SK-N-SH treated with all-trans-retinoic acid at 6 μM for 48 hours (cell line): Measurements from ENCODE around the gene EML6.

Experiments used
- ATAC-seq: fragments of 200-7000 bp; cut with Tn5 transposase; 3 replicates; pipeline ENCODE4 v1.9.1; 2020; ENCODE audit warnings: mild to moderate bottlenecking, moderate library complexity
- ARNTL ChIP-seq: fragments of 450-650 bp; formaldehyde crosslinking; IDR thresholded peaks from 2 replicates; pipeline ENCODE4 v1.5.0; 2020; ENCODE audit warnings: low read depth, mild to moderate bottlenecking, moderate library complexity, borderline replicate concordance
- BACH2 ChIP-seq: fragments of 250-450 bp; sonication (Bioruptor Pico); IDR thresholded peaks from 2 replicates; pipeline ENCODE4 v1.9.0; 2021; ENCODE audit warnings: mild to moderate bottlenecking, borderline replicate concordance
- CREB5 ChIP-seq: fragments of 250-450 bp; sonication (Bioruptor Pico); IDR thresholded peaks from 2 replicates; pipeline ENCODE4 v1.5.1; 2020; ENCODE audit warnings: low read depth, mild to moderate bottlenecking, moderate library complexity
- CSDC2 ChIP-seq: fragments of 250-450 bp; sonication (Bioruptor Pico); IDR thresholded peaks from 2 replicates; pipeline ENCODE4 v1.5.0; 2020; ENCODE audit warnings: mild to moderate bottlenecking, moderate library complexity
- ESRRG ChIP-seq: fragments of 250-450 bp; sonication (Bioruptor Pico); IDR thresholded peaks from 2 replicates; pipeline ENCODE4 v1.6.1; 2021; ENCODE audit warnings: mild to moderate bottlenecking
- GLIS3 ChIP-seq: fragments of 250-450 bp; sonication (Bioruptor Pico); IDR thresholded peaks from 2 replicates; pipeline ENCODE4 v1.5.0; 2020; ENCODE audit warnings: mild to moderate bottlenecking, moderate library complexity
- ISL1 ChIP-seq: fragments of 250-450 bp; sonication (Bioruptor Pico); IDR thresholded peaks from 2 replicates; pipeline ENCODE4 v2.1.2; 2022; ENCODE audit warnings: mild to moderate bottlenecking, moderate library complexity
- OSR1 ChIP-seq: fragments of 250-450 bp; sonication (Bioruptor Pico); IDR thresholded peaks from 2 replicates; pipeline ENCODE4 v1.8.0; 2022; ENCODE audit warnings: moderate library complexity, mild to moderate bottlenecking, inconsistent platforms
- PPARA ChIP-seq: fragments of 250-450 bp; sonication (Bioruptor Pico); IDR thresholded peaks from 2 replicates; pipeline ENCODE4 v1.5.0; 2020; ENCODE audit warnings: mild to moderate bottlenecking, borderline replicate concordance
- RARB ChIP-seq: fragments of 250-450 bp; sonication (Bioruptor Pico); IDR thresholded peaks from 2 replicates; pipeline ENCODE4 v1.8.0; 2021; ENCODE audit warnings: mild to moderate bottlenecking, moderate library complexity
- TCF4 ChIP-seq: fragments of 250-450 bp; sonication (Bioruptor Pico); IDR thresholded peaks from 2 replicates; pipeline ENCODE4 v1.8.0; 2021; ENCODE audit warnings: mild to moderate bottlenecking, moderate library complexity, borderline replicate concordance
- TOX ChIP-seq: fragments of 250-450 bp; sonication (Bioruptor Pico); IDR thresholded peaks from 2 replicates; pipeline ENCODE4 v1.8.0; 2021; ENCODE audit warnings: mild to moderate bottlenecking, moderate library complexity, borderline replicate concordance
- TSHZ2 ChIP-seq: fragments of 250-450 bp; sonication (Bioruptor Pico); IDR thresholded peaks from 2 replicates; pipeline ENCODE4 v1.5.0; 2020; ENCODE audit warnings: mild to moderate bottlenecking, moderate library complexity
- ZC3H10 ChIP-seq: fragments of 250-450 bp; sonication (Bioruptor Pico); IDR thresholded peaks from 2 replicates; pipeline ENCODE4 v1.5.1; 2021; ENCODE audit warnings: mild to moderate bottlenecking, moderate library complexity
- ZFP3 ChIP-seq: fragments of 250-450 bp; sonication (Bioruptor Pico); IDR thresholded peaks from 2 replicates; pipeline ENCODE4 v1.5.0; 2020; ENCODE audit warnings: mild to moderate bottlenecking, moderate library complexity
- ZFP30 ChIP-seq: fragments of 450-650 bp; formaldehyde crosslinking; IDR thresholded peaks from 2 replicates; pipeline ENCODE4 v1.5.0; 2022; ENCODE audit warnings: mild to moderate bottlenecking, moderate library complexity
- ZNF565 ChIP-seq: fragments of 450-650 bp; formaldehyde crosslinking; conservative IDR thresholded peaks from 2 replicates; pipeline ENCODE4 v1.5.0; 2020; ENCODE audit warnings: low read depth, mild to moderate bottlenecking, moderate library complexity
- ZNF70 ChIP-seq: fragments of 450-650 bp; formaldehyde crosslinking; IDR thresholded peaks from 2 replicates; pipeline ENCODE4 v1.5.0; 2020; ENCODE audit warnings: mild to moderate bottlenecking, moderate library complexity
- ZNF8 ChIP-seq: fragments of 450-650 bp; formaldehyde crosslinking; IDR thresholded peaks from 2 replicates; pipeline ENCODE4 v1.5.0; 2020; ENCODE audit warnings: mild to moderate bottlenecking, moderate library complexity
- TF ChIP-seq, protein P1 (sequence below): fragments of 250-450 bp; sonication (Bioruptor Pico); IDR thresholded peaks from 2 replicates; pipeline ENCODE4 v1.8.0; 2020; ENCODE audit warnings: mild to moderate bottlenecking, moderate library complexity, borderline replicate concordance
- TF ChIP-seq, protein P2 (sequence below): fragments of 250-450 bp; sonication (Bioruptor Pico); IDR thresholded peaks from 2 replicates; pipeline ENCODE4 v1.5.1; 2021; ENCODE audit warnings: mild to moderate bottlenecking, moderate library complexity
- TF ChIP-seq, protein P3 (sequence below): fragments of 250-450 bp; sonication (Bioruptor Pico); IDR thresholded peaks from 2 replicates; pipeline ENCODE4 v1.8.0; 2021; ENCODE audit warnings: low read depth, mild to moderate bottlenecking, moderate library complexity, borderline replicate concordance

EML6 gene

DNA sequence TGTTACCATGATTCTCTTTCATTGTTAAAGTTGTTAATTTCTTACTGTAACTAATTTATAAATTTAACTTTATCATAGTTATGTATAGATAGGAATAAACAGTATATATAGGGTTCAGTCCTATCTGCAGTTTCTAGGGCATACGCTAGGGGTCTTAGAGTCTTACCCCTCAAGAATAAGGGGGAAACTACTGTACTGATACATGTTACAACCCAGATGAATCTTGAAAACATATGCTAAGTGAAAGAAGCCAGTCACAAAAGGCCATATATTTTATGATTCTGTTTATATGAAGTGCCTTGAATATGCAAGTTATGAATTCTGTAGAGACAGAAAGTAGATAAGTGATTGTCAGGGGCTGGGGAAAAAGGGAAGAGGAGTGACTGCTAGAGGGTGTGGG lies 274.4 kb downstream of the EML6 start:
- TF ChIP-seq ZC3H10 (no peak), CREB5 (no peak), ISL1 (no peak), ZNF70 (CRISPR knock-in tag) (no peak), BACH2 (CRISPR knock-in tag) (no peak), ZNF8 (no peak), PPARA (CRISPR knock-in tag) (no peak), GLIS3 (CRISPR knock-in tag) (no peak), ZFP30 (CRISPR knock-in tag) (no peak), TSHZ2 (CRISPR knock-in tag) (no peak)
- TF ChIP-seq, protein P1, sequence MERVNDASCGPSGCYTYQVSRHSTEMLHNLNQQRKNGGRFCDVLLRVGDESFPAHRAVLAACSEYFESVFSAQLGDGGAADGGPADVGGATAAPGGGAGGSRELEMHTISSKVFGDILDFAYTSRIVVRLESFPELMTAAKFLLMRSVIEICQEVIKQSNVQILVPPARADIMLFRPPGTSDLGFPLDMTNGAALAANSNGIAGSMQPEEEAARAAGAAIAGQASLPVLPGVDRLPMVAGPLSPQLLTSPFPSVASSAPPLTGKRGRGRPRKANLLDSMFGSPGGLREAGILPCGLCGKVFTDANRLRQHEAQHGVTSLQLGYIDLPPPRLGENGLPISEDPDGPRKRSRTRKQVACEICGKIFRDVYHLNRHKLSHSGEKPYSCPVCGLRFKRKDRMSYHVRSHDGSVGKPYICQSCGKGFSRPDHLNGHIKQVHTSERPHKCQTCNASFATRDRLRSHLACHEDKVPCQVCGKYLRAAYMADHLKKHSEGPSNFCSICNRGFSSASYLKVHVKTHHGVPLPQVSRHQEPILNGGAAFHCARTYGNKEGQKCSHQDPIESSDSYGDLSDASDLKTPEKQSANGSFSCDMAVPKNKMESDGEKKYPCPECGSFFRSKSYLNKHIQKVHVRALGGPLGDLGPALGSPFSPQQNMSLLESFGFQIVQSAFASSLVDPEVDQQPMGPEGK (CRISPR knock-in tag), result no peak
- TF ChIP-seq, protein P2, sequence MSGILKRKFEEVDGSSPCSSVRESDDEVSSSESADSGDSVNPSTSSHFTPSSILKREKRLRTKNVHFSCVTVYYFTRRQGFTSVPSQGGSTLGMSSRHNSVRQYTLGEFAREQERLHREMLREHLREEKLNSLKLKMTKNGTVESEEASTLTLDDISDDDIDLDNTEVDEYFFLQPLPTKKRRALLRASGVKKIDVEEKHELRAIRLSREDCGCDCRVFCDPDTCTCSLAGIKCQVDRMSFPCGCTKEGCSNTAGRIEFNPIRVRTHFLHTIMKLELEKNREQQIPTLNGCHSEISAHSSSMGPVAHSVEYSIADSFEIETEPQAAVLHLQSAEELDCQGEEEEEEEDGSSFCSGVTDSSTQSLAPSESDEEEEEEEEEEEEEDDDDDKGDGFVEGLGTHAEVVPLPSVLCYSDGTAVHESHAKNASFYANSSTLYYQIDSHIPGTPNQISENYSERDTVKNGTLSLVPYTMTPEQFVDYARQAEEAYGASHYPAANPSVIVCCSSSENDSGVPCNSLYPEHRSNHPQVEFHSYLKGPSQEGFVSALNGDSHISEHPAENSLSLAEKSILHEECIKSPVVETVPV, result no peak
- no peak for ATAC-seq

- ATAC-seq, result peak; percentile 82
- peak; percentile 63 for TF ChIP-seq ISL1
- no peak for TF ChIP-seq ARNTL (CRISPR knock-in tag)
Measured at GRCh38 chr2:54999182-54999581, 275.7 kb downstream of the EML6 start.

GRCh38 chr2:55000341-55000740 lies 276.9 kb downstream of the EML6 start:
- no peak for ATAC-seq
- TF ChIP-seq ZNF70 (CRISPR knock-in tag), result no peak
- TF ChIP-seq, protein P1 (CRISPR knock-in tag), result no peak
- TF ChIP-seq GLIS3 (CRISPR knock-in tag), result no peak
- no peak for TF ChIP-seq PPARA (CRISPR knock-in tag)
- TF ChIP-seq ZNF8, result no peak
- no peak for TF ChIP-seq ZC3H10
- no peak for TF ChIP-seq OSR1
- no peak for TF ChIP-seq TCF4
- no peak for TF ChIP-seq ISL1
- no peak for TF ChIP-seq ESRRG (CRISPR knock-in tag)
- TF ChIP-seq, protein P3, sequence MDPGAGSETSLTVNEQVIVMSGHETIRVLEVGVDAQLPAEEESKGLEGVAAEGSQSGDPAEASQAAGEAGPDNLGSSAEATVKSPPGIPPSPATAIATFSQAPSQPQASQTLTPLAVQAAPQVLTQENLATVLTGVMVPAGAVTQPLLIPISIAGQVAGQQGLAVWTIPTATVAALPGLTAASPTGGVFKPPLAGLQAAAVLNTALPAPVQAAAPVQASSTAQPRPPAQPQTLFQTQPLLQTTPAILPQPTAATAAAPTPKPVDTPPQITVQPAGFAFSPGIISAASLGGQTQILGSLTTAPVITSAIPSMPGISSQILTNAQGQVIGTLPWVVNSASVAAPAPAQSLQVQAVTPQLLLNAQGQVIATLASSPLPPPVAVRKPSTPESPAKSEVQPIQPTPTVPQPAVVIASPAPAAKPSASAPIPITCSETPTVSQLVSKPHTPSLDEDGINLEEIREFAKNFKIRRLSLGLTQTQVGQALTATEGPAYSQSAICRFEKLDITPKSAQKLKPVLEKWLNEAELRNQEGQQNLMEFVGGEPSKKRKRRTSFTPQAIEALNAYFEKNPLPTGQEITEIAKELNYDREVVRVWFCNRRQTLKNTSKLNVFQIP (CRISPR knock-in tag), result no peak
- no peak for TF ChIP-seq BACH2 (CRISPR knock-in tag)
- TF ChIP-seq, protein P2, result no peak
- TF ChIP-seq RARB (CRISPR knock-in tag), result no peak
- TF ChIP-seq ARNTL (CRISPR knock-in tag), result no peak
- no peak for TF ChIP-seq CSDC2 (CRISPR knock-in tag)
- no peak for TF ChIP-seq TSHZ2 (CRISPR knock-in tag)
- TF ChIP-seq ZFP3 (CRISPR knock-in tag), result no peak
- no peak for TF ChIP-seq TOX (CRISPR knock-in tag)
- no peak for TF ChIP-seq ZNF565 (CRISPR knock-in tag)
